IMR-90 (cell line): ENCODE measurements around the gene IL36A. TPM values are rescaled to one million over a fixed set of nuclear protein-coding genes. Genes with fewer than 3 reads are reported as not detected.

ENCODE experiments used
- ATAC-seq: fragments of 200-7000 bp; cut with Tn5 transposase; 2 replicates; pipeline ENCODE4 v1.9.1; 2020; ENCODE audit warnings: low read depth, mild to moderate bottlenecking, moderate library complexity
- BruUV-seq: library from RNA; stranded (reverse); fragments of 400-500 nt; replicated peaks from 2 replicates; lab custom pipeline; 2021; lab: Mats Ljungman, UMichigan
- CTCF ChIA-PET: fragments of 300-600 bp; formaldehyde crosslinking; extraction: SDS; loops from one replicate; lab custom pipeline; 2021; ENCODE audit warnings: antibody characterized with exemption; lab: Yijun Ruan, JAX
- POLR2A ChIA-PET: fragments of 300-600 bp; sonication (Branson Sonifier 250); formaldehyde crosslinking; loops from one replicate; lab custom pipeline; 2022; ENCODE audit warnings: antibody characterized with exemption; ENCODE audit not compliant: unreplicated experiment; lab: Charles Lee
- DNase-seq: peaks from one replicate; pipeline ENCODE4 v3.0.0; 2013
- H2AFZ ChIP-seq: replicated peaks from 2 replicates; pipeline ENCODE3; 2013; ENCODE audit warnings: low read length, mild to moderate bottlenecking; ENCODE audit not compliant: poor library complexity
- H2AK5ac ChIP-seq: 2 replicates; pipeline ENCODE4 v1.6.1; 2013; ENCODE audit warnings: low read depth, low read length, inconsistent platforms
- H2AK9ac ChIP-seq: replicated peaks from 2 replicates; pipeline ENCODE3; 2013; ENCODE audit warnings: mild to moderate bottlenecking, low read depth, low read length, moderate library complexity; ENCODE audit not compliant: poor library complexity
- H2BK120ac ChIP-seq: 2 replicates; pipeline ENCODE4 v1.6.1; 2013; ENCODE audit warnings: low read depth, low read length, inconsistent platforms
- H2BK15ac ChIP-seq: 3 replicates; pipeline ENCODE4 v1.6.1; 2013; ENCODE audit warnings: low read depth, low read length, inconsistent platforms
- H2BK20ac ChIP-seq: 2 replicates; pipeline ENCODE4 v1.6.1; 2013; ENCODE audit warnings: low read depth, mild to moderate bottlenecking, inconsistent platforms, low read length, moderate library complexity
- H2BK5ac ChIP-seq: 2 replicates; pipeline ENCODE4 v1.6.1; 2013; ENCODE audit warnings: mild to moderate bottlenecking, low read depth, low read length, inconsistent platforms; ENCODE audit not compliant: poor library complexity, severe bottlenecking
- H3K14ac ChIP-seq: replicated peaks from 2 replicates; pipeline ENCODE4 v1.6.1; 2013; ENCODE audit warnings: low read depth, low read length, inconsistent platforms
- H3K18ac ChIP-seq: 2 replicates; pipeline ENCODE4 v1.6.1; 2013; ENCODE audit warnings: low read depth, low read length, control low read depth
- H3K23ac ChIP-seq: 2 replicates; pipeline ENCODE4 v1.6.1; 2013; ENCODE audit warnings: low read depth, low read length, inconsistent platforms
- H3K27ac ChIP-seq: 2 replicates; pipeline ENCODE4 v1.5.1; 2013; ENCODE audit warnings: mild to moderate bottlenecking, control low read depth, low read length; ENCODE audit not compliant: insufficient read depth
- H3K27me3 ChIP-seq: 2 replicates; pipeline ENCODE4 v1.6.1; 2013; ENCODE audit warnings: low read length; ENCODE audit not compliant: control insufficient read depth, insufficient read depth
- H3K36me3 ChIP-seq: 2 replicates; pipeline ENCODE4 v1.6.1; 2013; ENCODE audit warnings: low read length, mixed read lengths; ENCODE audit not compliant: control insufficient read depth, insufficient read depth
- H3K4ac ChIP-seq: 2 replicates; pipeline ENCODE4 v1.6.1; 2013; ENCODE audit warnings: low read depth, low read length, inconsistent platforms
- H3K4me1 ChIP-seq: 2 replicates; pipeline ENCODE4 v1.6.1; 2013; ENCODE audit warnings: low read length, mixed read lengths; ENCODE audit not compliant: control insufficient read depth, insufficient read depth
- H3K4me2 ChIP-seq: 2 replicates; pipeline ENCODE4 v1.6.1; 2013; ENCODE audit warnings: low read depth, mild to moderate bottlenecking, control low read depth, low read length, moderate library complexity
- H3K4me3 ChIP-seq: 2 replicates; pipeline ENCODE4 v1.5.1; 2013; ENCODE audit warnings: low read depth, mild to moderate bottlenecking, control low read depth, low read length, moderate library complexity; ENCODE audit not compliant: insufficient read depth
- H3K56ac ChIP-seq: 2 replicates; pipeline ENCODE4 v1.6.1; 2013; ENCODE audit warnings: low read length, inconsistent platforms; ENCODE audit not compliant: insufficient read depth; ENCODE audit errors: extremely low read depth
- H3K79me1 ChIP-seq, 2 experiments: 2 replicates each; pipeline ENCODE4 v1.6.1; 2013; ENCODE audit warnings: low read length in 2 of 2, inconsistent platforms in 1 of 2, low read depth in 1 of 2
- H3K9ac ChIP-seq: 2 replicates; pipeline ENCODE4 v1.6.1; 2013; ENCODE audit warnings: low read depth, low read length, control low read depth
- H3K9me1 ChIP-seq: 2 replicates; pipeline ENCODE4 v1.6.1; 2013; ENCODE audit warnings: low read length, inconsistent platforms; ENCODE audit not compliant: insufficient read depth
- H3K9me3 ChIP-seq: 2 replicates; pipeline ENCODE4 v1.6.1; 2013; ENCODE audit warnings: low read length; ENCODE audit not compliant: control insufficient read depth, insufficient read depth
- H4K20me1 ChIP-seq: 2 replicates; pipeline ENCODE4 v1.6.1; 2013; ENCODE audit warnings: low read length, inconsistent platforms; ENCODE audit not compliant: insufficient read depth
- H4K5ac ChIP-seq: 2 replicates; pipeline ENCODE4 v1.6.1; 2013; ENCODE audit warnings: mild to moderate bottlenecking, low read depth, low read length, control low read depth
- H4K8ac ChIP-seq, 2 experiments: 2 replicates each; pipeline ENCODE4 v1.6.1; 2013; ENCODE audit warnings: low read depth in 2 of 2, low read length in 2 of 2, control low read depth in 1 of 2, inconsistent platforms in 1 of 2
- H4K91ac ChIP-seq: 2 replicates; pipeline ENCODE4 v1.6.1; 2013; ENCODE audit warnings: low read depth, low read length, inconsistent platforms; ENCODE audit not compliant: insufficient read depth
- CEBPB ChIP-seq: IDR thresholded peaks from 2 replicates; pipeline ENCODE4 v1.6.1; 2012; ENCODE audit warnings: low read depth, low read length, improper control_type of control experiment
- FOS ChIP-seq: fragments of 150-350 bp; IDR thresholded peaks from 2 replicates; pipeline ENCODE4 v1.6.1; 2016; ENCODE audit warnings: low read depth, low read length
- WGBS, 2 experiments: methylation state at CpG; one replicate each; pipeline versions ENCODE4 v1.1.5 to v1.1.7; 2013; ENCODE audit warnings: missing lambda C conversion rate in 2 of 2; ENCODE audit not compliant: insufficient read length in 1 of 2; ENCODE audit errors: extremely low coverage in 2 of 2; 5-methylcytosine and 5-hydroxymethylcytosine counted together
- dilution Hi-C: fragments of 300-500 bp; cut with HindIII; formaldehyde crosslinking; loops from one replicate; pipeline ENCODE4 v1.14.3; 2018; ENCODE audit warnings: low sequenced_read_pairs; ENCODE audit not compliant: unreplicated experiment
- in situ Hi-C: fragments of 300-500 bp; cut with MboI; formaldehyde crosslinking; loops from 3 replicates; pipeline ENCODE4 v1.14.3; 2019; ENCODE audit warnings: low sequenced_read_pairs, inconsistent platforms, mixed read lengths
- intact Hi-C: fragments of 100-400 bp; cut with micrococcal nuclease; formaldehyde crosslinking; loops from 2 replicates; pipeline ENCODE4 v1.10.0; 2022
- polyA plus RNA-seq, 3 experiments: library from polyadenylated mRNA; depleted of rRNA; stranded (reverse); fragments of >200 nt; gene quantifications; 2 replicates each; pipeline ENCODE4 v1.2.3, GENCODE V29; 2012; ENCODE audit warnings: low replicate concordance in 1 of 3
- total RNA-seq: library from RNA; depleted of rRNA; stranded (reverse); fragments of >200 nt; gene quantifications from 2 replicates; pipeline ENCODE4 v1.2.3, GENCODE V29; 2012

The IL36A gene
- total and polyA plus RNA-seq, 2 of the 4 experiments (the other 2 are of a cell fraction) = not detected

- Histone ChIP-seq H4K20me1 (no peaks in the 10 kb centered on the region), H3K79me1 (no peaks in the 10 kb centered on the region), H3K4me2 (no peak overlapping the region), H2AK5ac (no peak overlapping the region), H3K56ac (no peak overlapping the region), H3K18ac (no peak overlapping the region), H3K27ac (no peak overlapping the region), H2AFZ (no peak overlapping the region), H2BK120ac (no peak overlapping the region), H3K9me1 (no peaks in the 10 kb centered on the region), H3K14ac (no peak overlapping the region), H3K9me3 (no peaks in the 10 kb centered on the region), H3K4ac (no peak overlapping the region), H3K9ac (no peak overlapping the region), H3K36me3 (no peaks in the 10 kb centered on the region), H3K27me3 (peaks cover 2% of the 10 kb centered on the region; the same call in 1 of the 2 replicates), H2BK15ac (no peak overlapping the region), H4K91ac (no peak overlapping the region), H3K4me1 (no peaks in the 10 kb centered on the region), H2BK20ac (no peak overlapping the region), H3K4me3 (no peak overlapping the region), H2AK9ac (no peak overlapping the region), H4K5ac (no peak overlapping the region), H3K23ac (no peak overlapping the region), H4K8ac (no peak overlapping the region), H2BK5ac (no peak overlapping the region)
- no peak for TF ChIP-seq FOS
- no peak for TF ChIP-seq CEBPB
- dilution Hi-C loops = no loop called here
- WGBS, 2 experiments = 10% methylated on average over 1 of the region's 2 CpGs; no CpG with 5 or more reads in 1 of the 2 experiments
- ChIA-PET POLR2A (no interaction called here), CTCF (no interaction called here)
- no peak for ATAC-seq
- no TSS peak for BruUV-seq
- no peak for DNase-seq
- in situ Hi-C loops = no loop called here
- intact Hi-C loops = no loop called here
Measured at GRCh38 chr2:113025737-113026136, 20.5 kb downstream of the IL36A start.
